Retinal pigment epithelial cell (primary cell): Measurements from ENCODE around the gene FAM3A.
"Not testable (repeated sequence)": the region's sequence is repeated elsewhere in the genome, so short reads cannot be mapped to it uniquely, and the experiment has no call there.

ENCODE experiments used
- DNase-seq: peaks from one replicate; pipeline ENCODE4 v3.0.0-alpha.2; 2010; ENCODE audit warnings: low read depth
- H3K4me3 ChIP-seq: 2 replicates; pipeline ENCODE4 v1.5.1; 2011; ENCODE audit warnings: mild to moderate bottlenecking, low read length, control low read depth, moderate library complexity
- TF ChIP-seq, protein P1 (sequence below): conservative IDR thresholded peaks from 2 replicates; pipeline ENCODE4 v1.5.1; 2011; ENCODE audit warnings: low read depth, low read length, control low read depth, inconsistent platforms

FAM3A gene

GRCh38 chrX:154506483-154507332 is 9.3 kb downstream of the FAM3A start:
- no peak overlapping the region for H3K4me3 ChIP-seq

GRCh38 chrX:154505734-154506133 is 10.3 kb downstream of the FAM3A start:
- DNase-seq, result peak; percentile 14
- TF ChIP-seq, protein P1, sequence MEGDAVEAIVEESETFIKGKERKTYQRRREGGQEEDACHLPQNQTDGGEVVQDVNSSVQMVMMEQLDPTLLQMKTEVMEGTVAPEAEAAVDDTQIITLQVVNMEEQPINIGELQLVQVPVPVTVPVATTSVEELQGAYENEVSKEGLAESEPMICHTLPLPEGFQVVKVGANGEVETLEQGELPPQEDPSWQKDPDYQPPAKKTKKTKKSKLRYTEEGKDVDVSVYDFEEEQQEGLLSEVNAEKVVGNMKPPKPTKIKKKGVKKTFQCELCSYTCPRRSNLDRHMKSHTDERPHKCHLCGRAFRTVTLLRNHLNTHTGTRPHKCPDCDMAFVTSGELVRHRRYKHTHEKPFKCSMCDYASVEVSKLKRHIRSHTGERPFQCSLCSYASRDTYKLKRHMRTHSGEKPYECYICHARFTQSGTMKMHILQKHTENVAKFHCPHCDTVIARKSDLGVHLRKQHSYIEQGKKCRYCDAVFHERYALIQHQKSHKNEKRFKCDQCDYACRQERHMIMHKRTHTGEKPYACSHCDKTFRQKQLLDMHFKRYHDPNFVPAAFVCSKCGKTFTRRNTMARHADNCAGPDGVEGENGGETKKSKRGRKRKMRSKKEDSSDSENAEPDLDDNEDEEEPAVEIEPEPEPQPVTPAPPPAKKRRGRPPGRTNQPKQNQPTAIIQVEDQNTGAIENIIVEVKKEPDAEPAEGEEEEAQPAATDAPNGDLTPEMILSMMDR, result no peak
- H3K4me3 ChIP-seq, result no peak overlapping the region

More at GRCh38 chrX:154506483-154507332, 9.3 kb downstream of the FAM3A start:
- TF ChIP-seq, protein P1, result no peak
- DNase-seq, result no peak

DNA sequence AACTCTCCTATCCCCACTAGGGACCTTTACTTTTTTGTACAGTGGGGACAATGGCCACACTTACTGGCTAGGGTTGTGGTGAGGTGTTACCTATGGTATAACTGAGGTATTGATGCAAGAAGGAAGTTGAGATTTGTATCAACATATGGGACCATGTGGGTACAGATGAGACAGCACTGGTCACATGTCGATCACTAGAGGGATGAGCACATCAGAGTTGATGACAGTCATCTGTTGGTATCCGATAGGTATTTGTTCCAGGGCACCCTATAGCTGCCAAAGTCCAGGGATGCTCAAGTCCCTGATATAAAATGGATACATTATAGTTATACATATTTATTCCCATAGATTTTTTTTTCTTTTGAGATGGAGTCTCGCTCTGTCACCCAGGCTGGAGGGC is 13.0 kb downstream of the FAM3A start:
- H3K4me3 ChIP-seq, result no peak overlapping the region
- TF ChIP-seq, protein P1, result no peak
- DNase-seq, result no peak

- DNase-seq, result no peak
- no peak overlapping the region for H3K4me3 ChIP-seq
- TF ChIP-seq, protein P1, result no peak
Observed at GRCh38 chrX:154502098-154502497, 13.9 kb downstream of the FAM3A start.

GRCh38 chrX:154501423-154501822 is 14.6 kb downstream of the FAM3A start:
- DNase-seq, H3K4me3 ChIP-seq: not testable (repeated sequence)

DNA sequence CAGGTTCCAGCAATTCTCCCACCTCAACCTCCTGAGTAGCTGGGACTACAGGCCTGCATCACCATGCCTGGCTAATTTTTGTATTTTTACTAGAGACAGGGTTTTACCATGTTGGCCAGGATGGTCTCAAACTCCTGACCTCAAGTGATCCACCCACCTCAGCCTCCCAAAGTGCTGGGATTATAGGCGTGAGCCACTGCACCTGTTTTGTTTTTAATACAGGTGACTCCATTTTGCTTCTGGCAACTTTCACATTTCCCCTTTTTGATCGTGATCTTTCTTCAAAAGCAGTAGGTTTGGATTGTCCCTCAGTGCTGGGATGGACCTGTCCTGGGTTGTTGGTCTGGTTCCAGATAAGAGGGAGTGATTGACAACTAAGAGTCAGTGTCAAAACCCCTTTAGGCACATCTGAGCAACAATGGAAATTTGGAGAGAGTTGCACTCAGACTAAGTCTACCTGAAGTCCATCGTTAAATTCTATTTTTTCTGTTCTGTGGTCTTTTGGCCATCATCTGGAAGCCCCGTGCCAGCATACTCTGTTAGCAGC is 19.4 kb downstream of the FAM3A start:
- DNase-seq, H3K4me3 ChIP-seq: not testable (repeated sequence)

DNA sequence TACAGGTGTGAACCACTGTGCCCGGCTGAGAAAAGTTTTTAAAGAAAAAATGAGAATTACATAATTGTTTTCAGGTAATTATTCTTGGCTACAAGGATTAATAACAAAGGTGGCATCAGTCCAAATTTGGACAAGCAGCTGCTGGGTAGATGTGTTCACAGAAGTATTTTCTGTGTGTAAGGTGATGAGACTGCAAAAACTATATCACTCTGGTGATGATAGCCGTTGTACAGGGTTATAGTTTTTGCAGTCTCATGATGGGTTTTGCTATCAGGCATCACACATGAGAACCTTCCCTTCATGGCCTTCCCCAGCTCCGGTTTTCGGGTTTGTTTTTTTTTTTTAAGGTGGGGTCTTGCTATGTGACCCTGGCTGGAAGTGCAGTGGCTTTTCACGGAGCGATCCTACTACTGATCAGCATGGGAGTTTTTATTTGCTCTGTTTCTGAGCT is 20.5 kb downstream of the FAM3A start:
- TF ChIP-seq, protein P1, result no peak
- no peak for DNase-seq
- no peak overlapping the region for H3K4me3 ChIP-seq

GRCh38 chrX:154494715-154495114 is 21.3 kb downstream of the FAM3A start:
- no peak for DNase-seq
- TF ChIP-seq, protein P1, result no peak
- no peak overlapping the region for H3K4me3 ChIP-seq
